ENCODE data around the gene CACNA2D1. TPM values are rescaled to one million over a fixed set of nuclear protein-coding genes. Genes with fewer than 3 reads are reported as not detected.
"Not testable (repeated sequence)": the region's sequence is repeated elsewhere in the genome, so short reads cannot be mapped to it uniquely, and the experiment has no call there.

Gene CACNA2D1
- polyA plus RNA-seq, 2 of the 4 experiments (the other 2 are of a cell fraction), result 18.0 to 32.9 TPM

- no peak overlapping the region for H3K4me2 ChIP-seq
- ATAC-seq (no peak), FAIRE-seq (no peak), DNase-seq (ENCODE audit: low read depth in 1 of 2, low spot score in 1 of 2) (no peak)
- H3K4me1 ChIP-seq, result 0 out of 3 replicates have a peak, but pooled peaks cover 7% of the 10 kb centered on the region
- no peak for TF ChIP-seq RFX5 (IDR thresholded peaks at IDR 0.05)
- TF ChIP-seq ZFP36 (IDR thresholded peaks at IDR 0.05; ENCODE audit: borderline replicate concordance, partially characterized antibody), result no peak
- TF ChIP-seq EHMT2 (IDR thresholded peaks at IDR 0.05; ENCODE audit: low read depth), result no peak
- no peak for TF ChIP-seq EP300 (IDR thresholded peaks at IDR 0.05)
- no peaks in the 10 kb centered on the region for H3K9me3 ChIP-seq
- H3K27ac ChIP-seq, result no peak overlapping the region
- ChIA-PET CTCF (no interaction called here), POLR2A (no interaction called here)
- no peak overlapping the region for H3K4me3 ChIP-seq
Measured at GRCh38 chr7:82142263-82142864, 301.2 kb downstream of the CACNA2D1 start.

DNA sequence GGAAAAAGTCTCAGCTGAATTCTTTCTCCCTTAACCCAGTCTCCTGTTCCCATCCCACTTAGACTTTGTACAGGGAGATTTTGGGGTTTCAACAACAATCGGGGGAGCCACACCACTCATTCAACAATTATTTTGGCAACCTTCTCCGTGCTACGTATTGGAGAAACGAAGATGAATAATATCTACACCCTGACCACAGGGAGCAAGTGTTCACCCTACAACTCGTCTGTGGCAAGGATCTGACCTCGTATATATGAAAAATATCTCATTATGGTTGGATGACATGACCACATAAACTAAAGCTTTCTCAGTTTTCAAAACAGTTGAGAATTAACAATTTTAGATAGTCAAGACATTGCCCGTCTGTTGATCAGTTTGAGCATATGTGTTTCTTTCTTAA lies 302.1 kb downstream of the CACNA2D1 start:
- CTCF ChIA-PET, result interaction anchor here (0.6 to 1.4 kb wide), 6 partner anchors 8 to 649 kb away, joined by 3 to 5 read pairs (median 3); no protein-coding TSS in a partner anchor
- H3K4me1 ChIP-seq, result 0 out of 3 replicates have a peak, but pooled peaks cover 7% of the 10 kb centered on the region
- no peak overlapping the region for H3K27ac ChIP-seq
- H3K4me2 ChIP-seq, result no peak overlapping the region
- no peak overlapping the region for H3K4me3 ChIP-seq
- WGBS (ENCODE audit: missing lambda C conversion rate), result 95% methylated on average over 7 of the region's 7 CpGs
- ATAC-seq, result no peak
- POLR2A ChIA-PET, result no interaction called here
- no peak for TF ChIP-seq RARB (CRISPR knock-in tag; IDR thresholded peaks at IDR 0.05)
- no peak for TF ChIP-seq ELK1 (IDR thresholded peaks at IDR 0.05; ENCODE audit: low read depth, low read length)
- no peak for TF ChIP-seq EHMT2 (IDR thresholded peaks at IDR 0.05; ENCODE audit: low read depth)
- no peak for TF ChIP-seq JUNB (IDR thresholded peaks at IDR 0.05)
- TF ChIP-seq RAD21 (conservative IDR thresholded peaks at IDR 0.05 in 1 of 2, IDR thresholded peaks at IDR 0.05 in 1 of 2), result no peak
- TF ChIP-seq SREBF2 (IDR thresholded peaks at IDR 0.05), result no peak
- TF ChIP-seq, protein P1, sequence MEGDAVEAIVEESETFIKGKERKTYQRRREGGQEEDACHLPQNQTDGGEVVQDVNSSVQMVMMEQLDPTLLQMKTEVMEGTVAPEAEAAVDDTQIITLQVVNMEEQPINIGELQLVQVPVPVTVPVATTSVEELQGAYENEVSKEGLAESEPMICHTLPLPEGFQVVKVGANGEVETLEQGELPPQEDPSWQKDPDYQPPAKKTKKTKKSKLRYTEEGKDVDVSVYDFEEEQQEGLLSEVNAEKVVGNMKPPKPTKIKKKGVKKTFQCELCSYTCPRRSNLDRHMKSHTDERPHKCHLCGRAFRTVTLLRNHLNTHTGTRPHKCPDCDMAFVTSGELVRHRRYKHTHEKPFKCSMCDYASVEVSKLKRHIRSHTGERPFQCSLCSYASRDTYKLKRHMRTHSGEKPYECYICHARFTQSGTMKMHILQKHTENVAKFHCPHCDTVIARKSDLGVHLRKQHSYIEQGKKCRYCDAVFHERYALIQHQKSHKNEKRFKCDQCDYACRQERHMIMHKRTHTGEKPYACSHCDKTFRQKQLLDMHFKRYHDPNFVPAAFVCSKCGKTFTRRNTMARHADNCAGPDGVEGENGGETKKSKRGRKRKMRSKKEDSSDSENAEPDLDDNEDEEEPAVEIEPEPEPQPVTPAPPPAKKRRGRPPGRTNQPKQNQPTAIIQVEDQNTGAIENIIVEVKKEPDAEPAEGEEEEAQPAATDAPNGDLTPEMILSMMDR (IDR thresholded peaks at IDR 0.05), result no peak
- no peak for TF ChIP-seq PHF8 (IDR thresholded peaks at IDR 0.05; ENCODE audit: borderline replicate concordance, low read depth)
- TF ChIP-seq, protein P2, sequence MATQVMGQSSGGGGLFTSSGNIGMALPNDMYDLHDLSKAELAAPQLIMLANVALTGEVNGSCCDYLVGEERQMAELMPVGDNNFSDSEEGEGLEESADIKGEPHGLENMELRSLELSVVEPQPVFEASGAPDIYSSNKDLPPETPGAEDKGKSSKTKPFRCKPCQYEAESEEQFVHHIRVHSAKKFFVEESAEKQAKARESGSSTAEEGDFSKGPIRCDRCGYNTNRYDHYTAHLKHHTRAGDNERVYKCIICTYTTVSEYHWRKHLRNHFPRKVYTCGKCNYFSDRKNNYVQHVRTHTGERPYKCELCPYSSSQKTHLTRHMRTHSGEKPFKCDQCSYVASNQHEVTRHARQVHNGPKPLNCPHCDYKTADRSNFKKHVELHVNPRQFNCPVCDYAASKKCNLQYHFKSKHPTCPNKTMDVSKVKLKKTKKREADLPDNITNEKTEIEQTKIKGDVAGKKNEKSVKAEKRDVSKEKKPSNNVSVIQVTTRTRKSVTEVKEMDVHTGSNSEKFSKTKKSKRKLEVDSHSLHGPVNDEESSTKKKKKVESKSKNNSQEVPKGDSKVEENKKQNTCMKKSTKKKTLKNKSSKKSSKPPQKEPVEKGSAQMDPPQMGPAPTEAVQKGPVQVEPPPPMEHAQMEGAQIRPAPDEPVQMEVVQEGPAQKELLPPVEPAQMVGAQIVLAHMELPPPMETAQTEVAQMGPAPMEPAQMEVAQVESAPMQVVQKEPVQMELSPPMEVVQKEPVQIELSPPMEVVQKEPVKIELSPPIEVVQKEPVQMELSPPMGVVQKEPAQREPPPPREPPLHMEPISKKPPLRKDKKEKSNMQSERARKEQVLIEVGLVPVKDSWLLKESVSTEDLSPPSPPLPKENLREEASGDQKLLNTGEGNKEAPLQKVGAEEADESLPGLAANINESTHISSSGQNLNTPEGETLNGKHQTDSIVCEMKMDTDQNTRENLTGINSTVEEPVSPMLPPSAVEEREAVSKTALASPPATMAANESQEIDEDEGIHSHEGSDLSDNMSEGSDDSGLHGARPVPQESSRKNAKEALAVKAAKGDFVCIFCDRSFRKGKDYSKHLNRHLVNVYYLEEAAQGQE (IDR thresholded peaks at IDR 0.05), result no peak
- TF ChIP-seq POLR2AphosphoS2 (conservative IDR thresholded peaks at IDR 0.05; ENCODE audit: low read length), result no peak
- TF ChIP-seq NR3C1 (IDR thresholded peaks at IDR 0.05), result no peak
- no peak for TF ChIP-seq NPAS2 (CRISPR knock-in tag; IDR thresholded peaks at IDR 0.05; ENCODE audit: borderline replicate concordance)
- no peak for TF ChIP-seq MYC (IDR thresholded peaks at IDR 0.05; ENCODE audit: borderline replicate concordance, low read length)
- no peak for TF ChIP-seq POLR2A (IDR thresholded peaks at IDR 0.05; ENCODE audit: low read length)
- TF ChIP-seq HMGXB4 (CRISPR knock-in tag; IDR thresholded peaks at IDR 0.05; ENCODE audit: borderline replicate concordance), result no peak
- no peak for TF ChIP-seq ZNF302 (CRISPR knock-in tag; IDR thresholded peaks at IDR 0.05)
- no peak for TF ChIP-seq ZC3H11A (IDR thresholded peaks at IDR 0.05)
- no peak for TF ChIP-seq CBX8 (IDR thresholded peaks at IDR 0.05)
- FAIRE-seq, result peak; percentile 49
- no peak for DNase-seq (ENCODE audit: low read depth in 1 of 2, low spot score in 1 of 2)
- no peaks in the 10 kb centered on the region for H3K9me3 ChIP-seq

- FAIRE-seq; DNase-seq (ENCODE audit: low read depth in 1 of 2, low spot score in 1 of 2); ATAC-seq; POLR2A ChIA-PET; H3K27ac ChIP-seq; H3K9me3 ChIP-seq; H3K4me3 ChIP-seq; H3K4me1 ChIP-seq; H3K4me2 ChIP-seq: not testable (repeated sequence)
- 95% methylated on average over 14 of the region's 14 CpGs for WGBS (ENCODE audit: missing lambda C conversion rate)
- CTCF ChIA-PET, result interaction anchor here (0.6 to 1.4 kb wide), 5 partner anchors 9 to 459 kb away, joined by 3 to 5 read pairs (median 3); no protein-coding TSS in a partner anchor
Measured at GRCh38 chr7:82140608-82141007, 303.0 kb downstream of the CACNA2D1 start.
